Effector memory CD8-positive, alpha-beta T cell (primary cell): ENCODE results near the gene PLEKHM2.
A peak's percentile ranks its signal among the peaks of the same experiment; 100 is the strongest.
"Not testable (repeated sequence)": the region's sequence is repeated elsewhere in the genome, so short reads cannot be mapped to it uniquely, and the experiment has no call there.

Experiments used
- ATAC-seq: fragments of 150-1000 bp; cut with Tn5 transposase; replicated peaks from 2 replicates; pipeline ENCODE4 v1.10.0; 2021; ENCODE audit warnings: mild to moderate bottlenecking, moderate library complexity
- DNase-seq, 3 experiments: peaks; one replicate each; pipeline ENCODE4 v3.0.0; 2021
- H3K27ac Mint-ChIP-seq, 2 donors: one replicate each; pipeline ENCODE4 v1.8.0; 2022; ENCODE audit warnings: mild to moderate bottlenecking in 2 of 2, mixed read lengths in 2 of 2, moderate library complexity in 2 of 2
- H3K27me3 Mint-ChIP-seq, 2 donors: one replicate each; pipeline ENCODE4 v1.8.0; 2022; ENCODE audit warnings: mixed read lengths in 2 of 2
- H3K36me3 Mint-ChIP-seq: one replicate; pipeline ENCODE4 v1.8.0; 2022; ENCODE audit warnings: mild to moderate bottlenecking, moderate library complexity, mixed read lengths; ENCODE audit not compliant: insufficient read depth
- H3K4me1 Mint-ChIP-seq, 2 donors: one replicate each; pipeline ENCODE4 v1.8.0; 2022; ENCODE audit warnings: low read depth in 2 of 2, mixed read lengths in 2 of 2
- H3K4me3 Mint-ChIP-seq, 2 donors: one replicate each; pipeline ENCODE4 v1.8.0; 2022; ENCODE audit warnings: mild to moderate bottlenecking in 2 of 2, mixed read lengths in 2 of 2, moderate library complexity in 2 of 2
- H3K9me3 Mint-ChIP-seq, 2 donors: one replicate each; pipeline ENCODE4 v1.8.0; 2022; ENCODE audit warnings: mixed read lengths in 2 of 2
- total RNA-seq, 9 experiments: gene quantifications; one replicate each; lab custom pipeline; 2026; lab: John Stamatoyannopoulos, UW

The PLEKHM2 gene, protein sequence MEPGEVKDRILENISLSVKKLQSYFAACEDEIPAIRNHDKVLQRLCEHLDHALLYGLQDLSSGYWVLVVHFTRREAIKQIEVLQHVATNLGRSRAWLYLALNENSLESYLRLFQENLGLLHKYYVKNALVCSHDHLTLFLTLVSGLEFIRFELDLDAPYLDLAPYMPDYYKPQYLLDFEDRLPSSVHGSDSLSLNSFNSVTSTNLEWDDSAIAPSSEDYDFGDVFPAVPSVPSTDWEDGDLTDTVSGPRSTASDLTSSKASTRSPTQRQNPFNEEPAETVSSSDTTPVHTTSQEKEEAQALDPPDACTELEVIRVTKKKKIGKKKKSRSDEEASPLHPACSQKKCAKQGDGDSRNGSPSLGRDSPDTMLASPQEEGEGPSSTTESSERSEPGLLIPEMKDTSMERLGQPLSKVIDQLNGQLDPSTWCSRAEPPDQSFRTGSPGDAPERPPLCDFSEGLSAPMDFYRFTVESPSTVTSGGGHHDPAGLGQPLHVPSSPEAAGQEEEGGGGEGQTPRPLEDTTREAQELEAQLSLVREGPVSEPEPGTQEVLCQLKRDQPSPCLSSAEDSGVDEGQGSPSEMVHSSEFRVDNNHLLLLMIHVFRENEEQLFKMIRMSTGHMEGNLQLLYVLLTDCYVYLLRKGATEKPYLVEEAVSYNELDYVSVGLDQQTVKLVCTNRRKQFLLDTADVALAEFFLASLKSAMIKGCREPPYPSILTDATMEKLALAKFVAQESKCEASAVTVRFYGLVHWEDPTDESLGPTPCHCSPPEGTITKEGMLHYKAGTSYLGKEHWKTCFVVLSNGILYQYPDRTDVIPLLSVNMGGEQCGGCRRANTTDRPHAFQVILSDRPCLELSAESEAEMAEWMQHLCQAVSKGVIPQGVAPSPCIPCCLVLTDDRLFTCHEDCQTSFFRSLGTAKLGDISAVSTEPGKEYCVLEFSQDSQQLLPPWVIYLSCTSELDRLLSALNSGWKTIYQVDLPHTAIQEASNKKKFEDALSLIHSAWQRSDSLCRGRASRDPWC
- 81.2 to 119 (median 103) reads per million in 9 experiments for total RNA-seq

- H3K27me3 Mint-ChIP-seq: no peaks in the 10 kb centered on the region
- peak within 1 kb of the TSS; percentile 86 to 93 for H3K27ac Mint-ChIP-seq
- H3K4me1 Mint-ChIP-seq: peaks cover 13 to 19% of the 10 kb centered on the region in 2 donors
- DNase-seq (peak; percentile 26 to 44 (median 35)), ATAC-seq (peak; percentile 78)
- H3K36me3 Mint-ChIP-seq: peaks cover 27% of the 10 kb centered on the region
- peak within 1 kb of the TSS; percentile 76 to 86 for H3K4me3 Mint-ChIP-seq
- H3K9me3 Mint-ChIP-seq: no peaks in the 10 kb centered on the region
Observed at GRCh38 chr1:15684042-15684461, at the start of gene PLEKHM2. PLEKHM2 (plus strand) TSS chr1:15684320; CDS start chr1:15684559, 239 bp downstream.

DNA sequence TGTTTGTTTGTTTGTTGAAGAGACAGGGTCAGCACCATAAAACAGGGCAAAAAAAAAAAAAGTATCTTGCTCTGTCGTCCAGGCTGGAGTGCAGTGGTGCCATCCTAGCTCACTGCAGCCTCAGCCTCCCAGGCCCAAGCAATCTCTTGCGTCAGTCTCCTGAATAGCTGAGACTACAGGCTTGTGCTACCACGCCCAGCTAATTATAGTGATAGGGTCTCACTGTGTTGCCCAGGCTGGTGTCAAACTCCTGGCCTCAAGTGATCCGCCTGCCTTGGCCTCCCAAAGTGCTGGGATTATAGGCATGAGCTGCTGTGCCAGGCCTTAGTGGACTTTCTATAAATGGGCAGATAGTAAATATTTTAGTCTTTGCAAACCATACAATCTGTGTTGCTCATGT lies 47.7 kb upstream of the PLEKHM2 start:
- Mint-ChIP-seq H3K4me1 (peaks cover 1 to 9% of the 10 kb centered on the region in 2 donors), H3K27me3 (no peaks in the 10 kb centered on the region), H3K27ac (no peak overlapping the region), H3K9me3 (no peaks in the 10 kb centered on the region), H3K4me3 (no peak overlapping the region), H3K36me3 (peaks cover 91% of the 10 kb centered on the region)
- no peak for ATAC-seq
- no peak for DNase-seq

DNA sequence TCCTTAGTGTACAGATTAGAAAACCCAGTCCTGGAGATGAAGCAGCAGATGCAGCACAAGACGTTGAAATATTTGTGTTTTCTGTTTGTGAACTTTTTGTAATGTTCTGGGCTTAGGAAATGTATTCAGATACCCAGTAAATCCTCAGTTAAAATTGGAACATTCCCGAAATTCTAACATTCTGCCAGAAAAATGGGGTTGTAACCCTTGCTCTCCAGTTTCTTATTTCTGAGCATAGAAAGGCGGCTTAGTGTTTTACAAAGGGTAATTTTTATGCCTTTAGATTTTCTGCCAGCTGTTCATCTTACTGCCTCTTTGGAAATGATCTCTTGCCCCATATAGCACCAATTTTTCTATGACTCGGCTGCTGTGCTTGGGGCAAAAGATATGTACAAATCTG lies 46.3 kb upstream of the PLEKHM2 start:
- Mint-ChIP-seq H3K27ac (no peak overlapping the region), H3K36me3 (peaks cover 83% of the 10 kb centered on the region), H3K27me3 (no peaks in the 10 kb centered on the region), H3K4me3 (no peak overlapping the region), H3K9me3 (no peaks in the 10 kb centered on the region), H3K4me1 (peaks cover 1 to 9% of the 10 kb centered on the region in 2 donors)
- no peak for DNase-seq
- ATAC-seq: no peak

DNA sequence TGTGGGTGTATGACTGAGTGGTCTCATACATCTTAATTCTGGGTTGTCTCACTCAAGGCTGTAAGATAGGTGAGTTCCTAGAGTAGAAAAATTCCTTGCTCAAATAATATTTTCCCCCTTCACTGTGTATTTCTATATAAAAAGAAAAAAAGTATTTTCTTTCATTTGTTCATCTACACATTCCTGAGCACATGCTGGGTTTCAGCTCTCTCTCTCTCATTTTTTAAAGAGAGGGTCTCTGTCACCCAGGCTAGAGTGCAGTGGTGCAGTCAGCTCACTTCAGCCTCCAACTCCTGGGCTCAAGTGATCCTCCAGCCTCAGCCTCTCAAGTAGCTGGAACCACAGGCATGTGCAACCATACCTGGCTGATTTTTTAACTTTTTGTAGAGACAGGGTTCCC lies 44.9 kb upstream of the PLEKHM2 start:
- Mint-ChIP-seq H3K27me3 (no peaks in the 10 kb centered on the region), H3K4me3 (no peak overlapping the region), H3K9me3 (no peaks in the 10 kb centered on the region), H3K36me3 (peaks cover 79% of the 10 kb centered on the region), H3K4me1 (peaks cover 1 to 9% of the 10 kb centered on the region in 2 donors), H3K27ac (no peak overlapping the region)
- DNase-seq (no peak), ATAC-seq (no peak)

DNA sequence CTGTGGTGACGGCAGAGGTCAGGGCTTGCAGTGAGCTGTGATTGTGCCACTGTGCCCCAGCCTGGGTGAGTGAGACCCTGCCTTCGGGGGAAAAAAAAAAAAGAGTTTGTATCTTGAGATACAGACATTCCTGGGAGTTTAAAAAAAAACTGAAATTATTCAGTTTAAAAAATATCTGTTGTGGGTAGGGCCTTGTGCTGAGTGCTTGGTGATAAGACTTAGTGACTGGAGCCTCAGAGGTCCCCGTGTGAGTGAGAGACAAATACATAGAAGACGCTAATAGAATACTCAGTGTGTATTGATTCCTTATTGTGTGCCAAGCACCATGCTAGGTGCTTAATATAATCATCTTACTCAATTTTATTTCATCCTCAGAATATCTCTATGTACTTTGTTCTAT lies 44.2 kb upstream of the PLEKHM2 start:
- Mint-ChIP-seq H3K4me3 (no peak overlapping the region), H3K36me3 (peaks cover 79% of the 10 kb centered on the region), H3K27ac (no peak overlapping the region), H3K4me1 (peaks cover 1 to 9% of the 10 kb centered on the region in 2 donors), H3K27me3 (no peaks in the 10 kb centered on the region), H3K9me3 (no peaks in the 10 kb centered on the region)
- DNase-seq (no peak), ATAC-seq (no peak)

GRCh38 chr1:15640667-15641066 lies 43.5 kb upstream of the PLEKHM2 start:
- Mint-ChIP-seq H3K27ac (no peak overlapping the region), H3K36me3 (peaks cover 79% of the 10 kb centered on the region)

GRCh38 chr1:15649937-15650336 lies 34.2 kb upstream of the PLEKHM2 start:
- Mint-ChIP-seq H3K27me3 (no peaks in the 10 kb centered on the region), H3K36me3 (peaks cover 89% of the 10 kb centered on the region), H3K4me3 (no peak overlapping the region), H3K27ac (no peak overlapping the region), H3K4me1 (peaks cover 0 to 5% of the 10 kb centered on the region in 2 donors), H3K9me3 (no peaks in the 10 kb centered on the region)
- DNase-seq: no peak
- ATAC-seq: no peak

More at GRCh38 chr1:15640667-15641066, 43.5 kb upstream of the PLEKHM2 start:
- H3K27me3 Mint-ChIP-seq: no peaks in the 10 kb centered on the region
- DNase-seq (no peak), ATAC-seq (no peak)
- H3K4me1 Mint-ChIP-seq: peaks cover 1 to 14% of the 10 kb centered on the region in 2 donors
- no peak overlapping the region for H3K4me3 Mint-ChIP-seq
- H3K9me3 Mint-ChIP-seq: no peaks in the 10 kb centered on the region

DNA sequence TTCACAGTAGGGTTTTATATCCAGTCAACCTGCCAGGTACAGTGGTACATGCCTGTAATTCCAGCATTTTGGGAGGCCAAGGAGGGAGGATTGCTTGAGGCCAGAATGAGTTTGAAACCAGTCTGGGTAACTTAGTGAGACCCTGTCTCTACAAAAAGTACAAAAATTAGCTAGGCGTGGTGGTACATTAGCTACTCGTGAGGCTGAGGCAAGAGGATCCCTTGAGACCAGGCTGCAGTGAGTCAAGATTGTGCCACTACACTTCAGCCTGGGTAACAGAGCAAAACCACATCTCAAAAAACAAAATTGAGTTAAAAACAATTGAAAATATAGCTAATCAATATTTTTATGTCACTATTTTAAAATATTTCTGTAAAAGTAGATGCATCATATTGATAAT lies 33.7 kb upstream of the PLEKHM2 start:
- Mint-ChIP-seq H3K27me3 (no peaks in the 10 kb centered on the region), H3K4me3 (no peak overlapping the region), H3K27ac (no peak overlapping the region), H3K4me1 (peaks cover 0 to under 1% of the 10 kb centered on the region in 2 donors), H3K36me3 (peaks cover 89% of the 10 kb centered on the region), H3K9me3 (no peaks in the 10 kb centered on the region)
- no peak for DNase-seq
- ATAC-seq: no peak

GRCh38 chr1:15652130-15652529 lies 32.0 kb upstream of the PLEKHM2 start:
- Mint-ChIP-seq H3K27ac (peak overlapping the region in 1 of 2 donors; percentile 44), H3K36me3 (peaks cover 83% of the 10 kb centered on the region)
- not testable (repeated sequence) for H3K4me3 Mint-ChIP-seq, ATAC-seq, H3K9me3 Mint-ChIP-seq, DNase-seq, H3K4me1 Mint-ChIP-seq, H3K27me3 Mint-ChIP-seq

DNA sequence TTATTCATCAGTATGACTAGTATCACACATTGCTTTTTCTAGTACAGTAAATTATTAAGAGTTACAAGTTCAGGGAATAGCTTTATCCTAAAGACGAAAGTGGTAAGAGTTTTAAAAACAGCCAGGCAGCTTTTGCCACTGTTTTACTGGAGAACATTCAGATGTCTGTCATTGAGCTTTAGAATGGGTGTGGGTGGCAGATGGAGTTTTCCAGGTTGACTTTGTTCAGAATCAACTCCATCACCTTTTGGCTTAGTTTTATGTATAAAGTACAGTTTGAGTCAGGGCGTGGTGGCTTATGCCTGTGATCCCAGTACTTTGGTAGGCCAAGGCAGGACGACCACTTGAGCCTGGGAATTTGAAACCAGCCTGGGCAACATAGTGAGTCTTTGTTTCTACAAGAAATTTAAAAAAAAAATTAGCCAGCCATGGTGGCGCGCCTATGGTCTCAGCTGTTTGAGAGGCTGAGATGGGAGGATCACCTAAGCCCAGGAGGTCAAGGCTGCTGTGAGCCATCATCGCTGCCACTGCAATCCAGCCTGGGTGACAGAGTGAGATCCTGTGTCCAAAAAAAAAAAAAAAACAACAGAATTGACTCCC lies 29.9 kb upstream of the PLEKHM2 start:
- Mint-ChIP-seq H3K27ac (no peak overlapping the region), H3K4me3 (no peak overlapping the region), H3K36me3 (peaks cover 67% of the 10 kb centered on the region), H3K27me3 (no peaks in the 10 kb centered on the region), H3K4me1 (no peaks in the 10 kb centered on the region), H3K9me3 (no peaks in the 10 kb centered on the region)
- DNase-seq (no peak), ATAC-seq (no peak)

GRCh38 chr1:15656464-15656863 lies 27.7 kb upstream of the PLEKHM2 start:
- H3K27me3 Mint-ChIP-seq: no peaks in the 10 kb centered on the region
- H3K9me3 Mint-ChIP-seq: no peaks in the 10 kb centered on the region
- H3K36me3 Mint-ChIP-seq: peaks cover 68% of the 10 kb centered on the region
- no peak for DNase-seq
- no peak overlapping the region for H3K4me3 Mint-ChIP-seq
- ATAC-seq: no peak
- H3K4me1 Mint-ChIP-seq: no peaks in the 10 kb centered on the region
- H3K27ac Mint-ChIP-seq: no peak overlapping the region

GRCh38 chr1:15657021-15657420 lies 27.1 kb upstream of the PLEKHM2 start:
- no peak for DNase-seq
- Mint-ChIP-seq H3K4me1 (no peaks in the 10 kb centered on the region), H3K27ac (no peak overlapping the region), H3K9me3 (no peaks in the 10 kb centered on the region), H3K36me3 (peaks cover 68% of the 10 kb centered on the region), H3K4me3 (no peak overlapping the region), H3K27me3 (no peaks in the 10 kb centered on the region)
- no peak for ATAC-seq

- Mint-ChIP-seq H3K9me3 (no peaks in the 10 kb centered on the region), H3K4me3 (no peak overlapping the region), H3K36me3 (peaks cover 38% of the 10 kb centered on the region), H3K4me1 (no peaks in the 10 kb centered on the region), H3K27ac (peak overlapping the region in 1 of 2 donors; percentile 29), H3K27me3 (no peaks in the 10 kb centered on the region)
- DNase-seq (no peak), ATAC-seq (no peak)
Observed at GRCh38 chr1:15660151-15660550, 24.0 kb upstream of the PLEKHM2 start.
